COLO668 (cell line): ENCODE results near the gene IL1B.

Experiments used
- DNase-seq: peaks from one replicate; lab custom pipeline; 2025; ENCODE audit not compliant: unreplicated experiment; lab: John Stamatoyannopoulos, UW

IL1B gene

GRCh38 chr2:112829961-112830681 is 6.5 kb downstream of the IL1B start:
- no peak for DNase-seq

GRCh38 chr2:112829101-112829960 is 7.2 kb downstream of the IL1B start:
- DNase-seq = no peak

GRCh38 chr2:112828251-112828691 is 8.3 kb downstream of the IL1B start:
- DNase-seq = no peak

- DNase-seq = no peak
Measured at GRCh38 chr2:112827604-112828185, 8.9 kb downstream of the IL1B start.

- no peak for DNase-seq
Measured at GRCh38 chr2:112827009-112827408, 9.6 kb downstream of the IL1B start.

GRCh38 chr2:112825706-112826105 is 10.9 kb downstream of the IL1B start:
- DNase-seq = no peak

GRCh38 chr2:112824694-112825085 is 11.9 kb downstream of the IL1B start:
- no peak for DNase-seq

- DNase-seq = no peak
Measured at GRCh38 chr2:112821682-112822081, 14.9 kb downstream of the IL1B start.

GRCh38 chr2:112821142-112821541 is 15.4 kb downstream of the IL1B start:
- no peak for DNase-seq

- no peak for DNase-seq
Measured at GRCh38 chr2:112820343-112820742, 16.2 kb downstream of the IL1B start.

GRCh38 chr2:112819081-112819480 is 17.5 kb downstream of the IL1B start:
- no peak for DNase-seq

GRCh38 chr2:112818094-112818902 is 18.3 kb downstream of the IL1B start:
- DNase-seq = no peak

GRCh38 chr2:112817082-112817689 is 19.4 kb downstream of the IL1B start:
- no peak for DNase-seq

- no peak for DNase-seq
Measured at GRCh38 chr2:112814278-112814677, 22.3 kb downstream of the IL1B start.

GRCh38 chr2:112813280-112813966 is 23.2 kb downstream of the IL1B start:
- DNase-seq = no peak

GRCh38 chr2:112812318-112813267 is 24.0 kb downstream of the IL1B start:
- DNase-seq = no peak

- DNase-seq = no peak
Measured at GRCh38 chr2:112811841-112812306, 24.7 kb downstream of the IL1B start.

GRCh38 chr2:112811276-112811831 is 25.2 kb downstream of the IL1B start:
- DNase-seq = no peak
